Neural crest cell (in vitro differentiated cells): ENCODE results near the gene L3MBTL4. TPM values are rescaled to one million over a fixed set of nuclear protein-coding genes. Genes with fewer than 3 reads are reported as not detected.

Source experiments
- DNase-seq: peaks from one replicate; pipeline ENCODE4 v3.0.0; 2021; ENCODE audit warnings: low read depth, mixed read lengths, low spot score
- H3K27ac Mint-ChIP-seq: one replicate; pipeline ENCODE4 v1.8.0; 2021; ENCODE audit warnings: mild to moderate bottlenecking, mixed read lengths; ENCODE audit not compliant: unreplicated experiment
- H3K27me3 Mint-ChIP-seq: 2 replicates; pipeline ENCODE4 v1.8.0; 2021; ENCODE audit warnings: low read depth, mild to moderate bottlenecking, mixed read lengths
- H3K36me3 Mint-ChIP-seq: 2 replicates; pipeline ENCODE4 v1.8.0; 2021; ENCODE audit warnings: low read depth, mild to moderate bottlenecking, mixed read lengths
- H3K4me1 Mint-ChIP-seq: 2 replicates; pipeline ENCODE4 v1.8.0; 2021; ENCODE audit warnings: mixed read lengths
- H3K4me3 Mint-ChIP-seq: one replicate; pipeline ENCODE4 v1.8.0; 2021; ENCODE audit warnings: mild to moderate bottlenecking, mixed read lengths
- H3K9me3 Mint-ChIP-seq: 2 replicates; pipeline ENCODE4 v1.8.0; 2021; ENCODE audit warnings: mixed read lengths
- total RNA-seq: library from RNA; stranded (reverse); gene quantifications from 2 replicates; pipeline ENCODE4 v1.2.1, GENCODE V29; 2021
- TF ChIP-seq, protein P1 (sequence below): fragments of 200-600 bp; sonication (generic); conservative IDR thresholded peaks from 2 replicates; pipeline ENCODE4 v1.5.0; 2021; ENCODE audit warnings: antibody characterized with exemption, mild to moderate bottlenecking

Gene L3MBTL4
- total RNA-seq, 1 donor from 2014 or later, result 0.65 TPM

DNA sequence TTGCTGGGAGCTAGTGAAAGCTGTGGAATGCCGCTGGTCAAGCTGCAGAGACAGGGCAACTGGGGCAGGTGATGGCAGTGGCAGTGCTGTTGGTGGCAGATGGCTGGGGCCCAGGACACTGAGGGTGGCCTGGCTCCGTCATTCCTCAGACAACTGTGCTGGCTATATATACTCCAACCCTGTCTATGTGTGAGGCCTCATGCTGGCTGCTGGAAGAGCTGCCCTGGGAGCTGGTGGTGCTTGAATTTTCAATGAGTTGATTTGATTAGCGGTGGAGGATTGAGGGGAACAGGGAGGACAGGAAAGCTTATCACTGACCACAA is 452.9 kb downstream of the L3MBTL4 start:
- H3K4me3 Mint-ChIP-seq, result no peak overlapping the region
- no peak for DNase-seq
- H3K27ac Mint-ChIP-seq, result no peak overlapping the region
- peaks cover 27% of the 10 kb centered on the region for H3K4me1 Mint-ChIP-seq
- TF ChIP-seq, protein P1, sequence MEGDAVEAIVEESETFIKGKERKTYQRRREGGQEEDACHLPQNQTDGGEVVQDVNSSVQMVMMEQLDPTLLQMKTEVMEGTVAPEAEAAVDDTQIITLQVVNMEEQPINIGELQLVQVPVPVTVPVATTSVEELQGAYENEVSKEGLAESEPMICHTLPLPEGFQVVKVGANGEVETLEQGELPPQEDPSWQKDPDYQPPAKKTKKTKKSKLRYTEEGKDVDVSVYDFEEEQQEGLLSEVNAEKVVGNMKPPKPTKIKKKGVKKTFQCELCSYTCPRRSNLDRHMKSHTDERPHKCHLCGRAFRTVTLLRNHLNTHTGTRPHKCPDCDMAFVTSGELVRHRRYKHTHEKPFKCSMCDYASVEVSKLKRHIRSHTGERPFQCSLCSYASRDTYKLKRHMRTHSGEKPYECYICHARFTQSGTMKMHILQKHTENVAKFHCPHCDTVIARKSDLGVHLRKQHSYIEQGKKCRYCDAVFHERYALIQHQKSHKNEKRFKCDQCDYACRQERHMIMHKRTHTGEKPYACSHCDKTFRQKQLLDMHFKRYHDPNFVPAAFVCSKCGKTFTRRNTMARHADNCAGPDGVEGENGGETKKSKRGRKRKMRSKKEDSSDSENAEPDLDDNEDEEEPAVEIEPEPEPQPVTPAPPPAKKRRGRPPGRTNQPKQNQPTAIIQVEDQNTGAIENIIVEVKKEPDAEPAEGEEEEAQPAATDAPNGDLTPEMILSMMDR, result no peak
- no peaks in the 10 kb centered on the region for H3K36me3 Mint-ChIP-seq
- no peaks in the 10 kb centered on the region for H3K9me3 Mint-ChIP-seq
- H3K27me3 Mint-ChIP-seq, result no peaks in the 10 kb centered on the region

GRCh38 chr18:5961097-5961827 is 453.4 kb downstream of the L3MBTL4 start:
- peaks cover 28% of the 10 kb centered on the region for H3K4me1 Mint-ChIP-seq
- TF ChIP-seq, protein P1, result no peak
- no peaks in the 10 kb centered on the region for H3K9me3 Mint-ChIP-seq
- no peak overlapping the region for H3K27ac Mint-ChIP-seq
- no peaks in the 10 kb centered on the region for H3K36me3 Mint-ChIP-seq
- no peak for DNase-seq
- no peak overlapping the region for H3K4me3 Mint-ChIP-seq
- no peaks in the 10 kb centered on the region for H3K27me3 Mint-ChIP-seq

DNA sequence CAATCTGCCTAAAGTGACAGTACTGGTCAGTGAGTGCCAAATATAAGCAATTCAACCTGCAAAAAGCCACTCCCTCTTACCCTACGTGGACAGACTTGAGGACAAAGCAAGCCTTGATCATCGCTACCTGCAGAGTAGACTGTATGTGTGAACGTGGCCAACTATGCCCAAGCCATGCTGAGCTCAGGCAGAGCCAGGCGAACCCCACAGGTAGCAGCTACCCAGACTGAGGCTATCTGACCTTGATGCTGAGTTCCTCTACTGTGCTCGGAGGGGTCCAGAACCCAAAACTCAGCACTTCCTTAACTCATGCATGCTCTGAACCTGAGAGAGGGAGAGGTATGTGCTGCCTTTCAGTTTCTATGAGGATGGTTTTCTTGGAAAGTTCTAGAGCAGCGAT is 455.9 kb downstream of the L3MBTL4 start:
- no peak for DNase-seq
- H3K27ac Mint-ChIP-seq, result no peak overlapping the region
- no peaks in the 10 kb centered on the region for H3K9me3 Mint-ChIP-seq
- peaks cover 16% of the 10 kb centered on the region for H3K4me1 Mint-ChIP-seq
- H3K27me3 Mint-ChIP-seq, result no peaks in the 10 kb centered on the region
- no peaks in the 10 kb centered on the region for H3K36me3 Mint-ChIP-seq
- TF ChIP-seq, protein P1, result no peak
- no peak overlapping the region for H3K4me3 Mint-ChIP-seq

DNA sequence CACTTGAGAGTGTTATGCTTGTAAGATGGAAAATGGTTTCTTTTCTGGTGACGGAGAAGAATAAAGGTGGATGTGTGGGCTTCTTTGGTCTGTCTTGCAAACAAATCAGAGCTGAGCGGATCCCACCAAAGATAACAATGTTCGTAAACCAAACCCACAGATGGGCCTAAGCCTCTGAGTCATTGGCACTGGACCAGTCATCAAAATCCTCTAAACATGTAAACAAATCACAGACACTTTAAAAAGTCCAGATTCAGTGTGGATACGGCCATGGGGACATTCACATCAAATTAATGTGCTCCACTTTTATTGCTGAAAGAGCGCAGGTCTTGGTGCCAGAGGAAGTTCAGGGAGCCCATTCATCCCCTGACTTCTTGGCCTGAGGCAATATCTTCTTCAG is 458.9 kb downstream of the L3MBTL4 start:
- H3K36me3 Mint-ChIP-seq, result no peaks in the 10 kb centered on the region
- H3K27ac Mint-ChIP-seq, result no peak overlapping the region
- H3K4me1 Mint-ChIP-seq, result peaks cover 11% of the 10 kb centered on the region
- H3K4me3 Mint-ChIP-seq, result no peak overlapping the region
- H3K9me3 Mint-ChIP-seq, result no peaks in the 10 kb centered on the region
- no peak for DNase-seq
- H3K27me3 Mint-ChIP-seq, result no peaks in the 10 kb centered on the region
- TF ChIP-seq, protein P1, result no peak

DNA sequence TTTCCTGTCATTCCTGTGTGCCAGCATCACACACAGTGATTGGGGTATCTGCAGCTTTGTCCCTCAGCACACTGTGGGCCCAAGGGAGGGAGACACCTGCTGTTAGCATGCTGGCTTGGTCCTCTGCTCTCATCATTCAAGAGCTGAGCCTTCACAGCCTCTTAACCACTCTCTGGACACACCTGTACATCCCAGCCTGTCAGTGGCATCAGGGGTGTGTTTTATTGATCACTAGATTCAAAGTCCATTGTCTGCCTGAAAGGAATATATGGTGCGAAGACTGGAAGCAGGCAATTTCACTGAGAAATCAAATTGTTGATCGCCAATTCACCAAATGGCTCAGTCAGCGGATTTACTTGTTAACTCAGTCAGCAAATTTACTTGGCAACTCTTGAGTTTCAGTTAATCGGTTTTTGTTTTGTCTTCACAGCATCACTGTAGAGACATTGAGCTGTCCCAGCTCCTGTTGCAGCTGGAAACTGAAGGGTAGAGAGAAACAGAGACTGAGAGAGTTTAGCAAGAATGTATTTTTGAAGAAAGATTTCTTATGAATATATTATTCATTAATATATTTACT is 463.1 kb downstream of the L3MBTL4 start:
- no peaks in the 10 kb centered on the region for H3K27me3 Mint-ChIP-seq
- no peak overlapping the region for H3K4me3 Mint-ChIP-seq
- no peak for DNase-seq
- TF ChIP-seq, protein P1, result no peak
- no peaks in the 10 kb centered on the region for H3K9me3 Mint-ChIP-seq
- no peak overlapping the region for H3K27ac Mint-ChIP-seq
- no peaks in the 10 kb centered on the region for H3K36me3 Mint-ChIP-seq
- H3K4me1 Mint-ChIP-seq, result peaks cover 18% of the 10 kb centered on the region
